ENCODE measurements around the gene ANTXRL. TPM values are rescaled to one million over a fixed set of nuclear protein-coding genes. Genes with fewer than 3 reads are reported as not detected.
"Not testable (repeated sequence)": the region's sequence is repeated elsewhere in the genome, so short reads cannot be mapped to it uniquely, and the experiment has no call there.

Gene ANTXRL
- total RNA-seq, 1 experiment from 2014 or later, result not detected

- no peak for DNase-seq
- H3K9me2 ChIP-seq (replicated peaks; ENCODE audit: insufficient read depth, low read length), result no peaks in the 10 kb centered on the region
- H3K27me3 ChIP-seq (ENCODE audit: low read length), result no peaks in the 10 kb centered on the region
- no peak overlapping the region for H3K4me2 ChIP-seq (ENCODE audit: low read depth, low read length, poor library complexity, severe bottlenecking)
- no peak overlapping the region for H3K27ac ChIP-seq (ENCODE audit: low read length)
- H3K4me1 ChIP-seq (ENCODE audit: low read length), result no peaks in the 10 kb centered on the region
- H2AFZ ChIP-seq (ENCODE audit: low read length), result no peak overlapping the region
- no peak overlapping the region for H3K9ac ChIP-seq (ENCODE audit: low read length)
- no peaks in the 10 kb centered on the region for H4K20me1 ChIP-seq (ENCODE audit: insufficient read depth, low read depth, low read length)
- H3K9me3 ChIP-seq (ENCODE audit: low read length), result no peaks in the 10 kb centered on the region
- no peak overlapping the region for H3K4me3 ChIP-seq (ENCODE audit: low read length)
- no peaks in the 10 kb centered on the region for H3K79me2 ChIP-seq (ENCODE audit: low read length)
- no peaks in the 10 kb centered on the region for H3K36me3 ChIP-seq (ENCODE audit: insufficient read depth, low read length)
Observed at GRCh38 chr10:46270086-46270811, 16.5 kb upstream of the ANTXRL start.

- H3K36me3 ChIP-seq (ENCODE audit: insufficient read depth, low read length); H3K9ac ChIP-seq (ENCODE audit: low read length); H3K79me2 ChIP-seq (ENCODE audit: low read length); H3K9me2 ChIP-seq (replicated peaks; ENCODE audit: insufficient read depth, low read length); DNase-seq; H3K4me3 ChIP-seq (ENCODE audit: low read length); H2AFZ ChIP-seq (ENCODE audit: low read length); H3K4me1 ChIP-seq (ENCODE audit: low read length); H3K9me3 ChIP-seq (ENCODE audit: low read length); H4K20me1 ChIP-seq (ENCODE audit: insufficient read depth, low read depth, low read length); H3K4me2 ChIP-seq (ENCODE audit: low read depth, low read length, poor library complexity, severe bottlenecking); H3K27me3 ChIP-seq (ENCODE audit: low read length); H3K27ac ChIP-seq (ENCODE audit: low read length): not testable (repeated sequence)
Observed at GRCh38 chr10:46270963-46271530, 15.8 kb upstream of the ANTXRL start.

GRCh38 chr10:46271795-46272499 is 14.8 kb upstream of the ANTXRL start:
- not testable (repeated sequence) for H3K9me2 ChIP-seq (replicated peaks; ENCODE audit: insufficient read depth, low read length); H3K9ac ChIP-seq (ENCODE audit: low read length); H3K36me3 ChIP-seq (ENCODE audit: insufficient read depth, low read length); H3K4me1 ChIP-seq (ENCODE audit: low read length); H3K79me2 ChIP-seq (ENCODE audit: low read length); H3K4me2 ChIP-seq (ENCODE audit: low read depth, low read length, poor library complexity, severe bottlenecking); H2AFZ ChIP-seq (ENCODE audit: low read length); H3K9me3 ChIP-seq (ENCODE audit: low read length); H4K20me1 ChIP-seq (ENCODE audit: insufficient read depth, low read depth, low read length); DNase-seq; H3K27ac ChIP-seq (ENCODE audit: low read length); H3K27me3 ChIP-seq (ENCODE audit: low read length); H3K4me3 ChIP-seq (ENCODE audit: low read length)

- Histone ChIP-seq H3K27ac (ENCODE audit: low read length) (no peak overlapping the region), H3K4me3 (ENCODE audit: low read length) (no peak overlapping the region), H3K9me2 (replicated peaks; ENCODE audit: insufficient read depth, low read length) (no peaks in the 10 kb centered on the region), H3K36me3 (ENCODE audit: insufficient read depth, low read length) (no peaks in the 10 kb centered on the region), H2AFZ (ENCODE audit: low read length) (no peak overlapping the region), H4K20me1 (ENCODE audit: insufficient read depth, low read depth, low read length) (no peaks in the 10 kb centered on the region), H3K4me1 (ENCODE audit: low read length) (no peaks in the 10 kb centered on the region), H3K27me3 (ENCODE audit: low read length) (no peaks in the 10 kb centered on the region), H3K9ac (ENCODE audit: low read length) (no peak overlapping the region), H3K9me3 (ENCODE audit: low read length) (no peaks in the 10 kb centered on the region), H3K4me2 (ENCODE audit: low read depth, low read length, poor library complexity, severe bottlenecking) (no peak overlapping the region), H3K79me2 (ENCODE audit: low read length) (no peaks in the 10 kb centered on the region)
- no peak for DNase-seq
Observed at GRCh38 chr10:46272863-46273415, 13.9 kb upstream of the ANTXRL start.

GRCh38 chr10:46273506-46274477 is 13.0 kb upstream of the ANTXRL start:
- Histone ChIP-seq H3K9me3 (ENCODE audit: low read length) (no peaks in the 10 kb centered on the region), H2AFZ (ENCODE audit: low read length) (no peak overlapping the region), H3K79me2 (ENCODE audit: low read length) (no peaks in the 10 kb centered on the region), H3K4me1 (ENCODE audit: low read length) (no peaks in the 10 kb centered on the region), H3K9me2 (replicated peaks; ENCODE audit: insufficient read depth, low read length) (no peaks in the 10 kb centered on the region), H4K20me1 (ENCODE audit: insufficient read depth, low read depth, low read length) (no peaks in the 10 kb centered on the region), H3K4me2 (ENCODE audit: low read depth, low read length, poor library complexity, severe bottlenecking) (no peak overlapping the region), H3K4me3 (ENCODE audit: low read length) (no peak overlapping the region), H3K27me3 (ENCODE audit: low read length) (no peaks in the 10 kb centered on the region), H3K9ac (ENCODE audit: low read length) (no peak overlapping the region), H3K27ac (ENCODE audit: low read length) (no peak overlapping the region), H3K36me3 (ENCODE audit: insufficient read depth, low read length) (no peaks in the 10 kb centered on the region)
- DNase-seq, result peak; percentile 52

GRCh38 chr10:46277840-46278239 is 9.0 kb upstream of the ANTXRL start:
- no peaks in the 10 kb centered on the region for H3K79me2 ChIP-seq (ENCODE audit: low read length)
- H3K9me3 ChIP-seq (ENCODE audit: low read length), result no peaks in the 10 kb centered on the region
- H4K20me1 ChIP-seq (ENCODE audit: insufficient read depth, low read depth, low read length), result no peaks in the 10 kb centered on the region
- DNase-seq, result no peak
- no peak overlapping the region for H3K9ac ChIP-seq (ENCODE audit: low read length)
- no peak overlapping the region for H2AFZ ChIP-seq (ENCODE audit: low read length)
- H3K9me2 ChIP-seq (replicated peaks; ENCODE audit: insufficient read depth, low read length), result no peaks in the 10 kb centered on the region
- H3K36me3 ChIP-seq (ENCODE audit: insufficient read depth, low read length), result no peaks in the 10 kb centered on the region
- no peaks in the 10 kb centered on the region for H3K4me1 ChIP-seq (ENCODE audit: low read length)
- no peak overlapping the region for H3K27ac ChIP-seq (ENCODE audit: low read length)
- no peak overlapping the region for H3K4me3 ChIP-seq (ENCODE audit: low read length)
- no peak overlapping the region for H3K4me2 ChIP-seq (ENCODE audit: low read depth, low read length, poor library complexity, severe bottlenecking)
- H3K27me3 ChIP-seq (ENCODE audit: low read length), result no peaks in the 10 kb centered on the region

- H3K4me1 ChIP-seq (ENCODE audit: low read length), result peaks cover 13% of the 10 kb centered on the region
- not testable (repeated sequence) for DNase-seq; H3K27me3 ChIP-seq (ENCODE audit: low read length); H4K20me1 ChIP-seq (ENCODE audit: insufficient read depth, low read depth, low read length); H2AFZ ChIP-seq (ENCODE audit: low read length); H3K4me3 ChIP-seq (ENCODE audit: low read length); H3K9ac ChIP-seq (ENCODE audit: low read length); H3K4me2 ChIP-seq (ENCODE audit: low read depth, low read length, poor library complexity, severe bottlenecking); H3K9me3 ChIP-seq (ENCODE audit: low read length); H3K36me3 ChIP-seq (ENCODE audit: insufficient read depth, low read length); H3K79me2 ChIP-seq (ENCODE audit: low read length); H3K27ac ChIP-seq (ENCODE audit: low read length); H3K9me2 ChIP-seq (replicated peaks; ENCODE audit: insufficient read depth, low read length)
Observed at GRCh38 chr10:46282421-46282831, 4.4 kb upstream of the ANTXRL start.

Measured in Karpas-422 (cell line).